HCT116 (cell line): Measurements from ENCODE around the gene COL15A1. TPM values are rescaled to one million over a fixed set of nuclear protein-coding genes. Genes with fewer than 3 reads are reported as not detected.

Experiments
- ATAC-seq: fragments of 200-7000 bp; cut with Tn5 transposase; 2 replicates; pipeline ENCODE4 v1.9.1; 2020; ENCODE audit warnings: mild to moderate bottlenecking, moderate library complexity
- BruUV-seq: library from RNA; stranded (reverse); fragments of 400-500 nt; replicated peaks from 2 replicates; lab custom pipeline; 2021; lab: Mats Ljungman, UMichigan
- CTCF ChIA-PET: fragments of 300-600 bp; sonication (Branson Sonifier 250); formaldehyde crosslinking; loops from one replicate; lab custom pipeline; 2021; ENCODE audit warnings: antibody characterized with exemption; lab: Charles Lee
- POLR2A ChIA-PET: fragments of 300-600, 350-600 bp; sonication (Branson Sonifier 250); formaldehyde crosslinking; loops from one replicate; lab custom pipeline; 2021; ENCODE audit warnings: antibody characterized with exemption; lab: Charles Lee
- RAD21 ChIA-PET, 2 experiments: fragments of 300-600 bp; sonication (Branson Sonifier 250); formaldehyde crosslinking; loops; one replicate each; lab custom pipeline; 2023; ENCODE audit warnings: low total read pairs in 2 of 2; ENCODE audit not compliant: uncharacterized antibody in 2 of 2, unreplicated experiment in 2 of 2, low non-redundant PET in 1 of 2; lab: Charles Lee
- DNase-seq: peaks from one replicate; pipeline ENCODE4 v3.0.0-alpha.2; 2010; ENCODE audit warnings: low read depth, low spot score
- H2AFZ ChIP-seq: fragments of 200-600 bp; shearing (Covaris generic), sonication (generic); 2 replicates; pipeline ENCODE4 v1.6.1; 2017; ENCODE audit warnings: low read depth, mixed run types, mixed read lengths, antibody characterized with exemption, low read length; ENCODE audit not compliant: poor library complexity, severe bottlenecking
- H3K27ac ChIP-seq: 2 replicates; pipeline ENCODE4 v1.5.1; 2012; ENCODE audit warnings: low read depth, low read length
- H3K27me3 ChIP-seq: fragments of 200-600 bp; sonication (generic); 2 replicates; pipeline ENCODE4 v1.6.1; 2016; ENCODE audit warnings: mixed run types, low read length, mixed read lengths; ENCODE audit not compliant: insufficient read depth
- H3K36me3 ChIP-seq, 2 experiments: fragments of 200-500 bp in 1 of 2; fragments of 200-600 bp in 1 of 2; sonication (Bioruptor generic) in 1 of 2; sonication (generic) in 1 of 2; 2 replicates each; pipeline versions ENCODE4 v1.5.1 to v1.6.1; 2014 to 2016; ENCODE audit warnings: low read length in 2 of 2, inconsistent platforms in 1 of 2, mixed read lengths in 1 of 2, mixed run types in 1 of 2; ENCODE audit not compliant: insufficient read depth in 2 of 2, control insufficient read depth in 1 of 2
- H3K4me1 ChIP-seq, 2 experiments: fragments of 200-600 bp in 1 of 2; sonication (generic) in 1 of 2; 2 replicates each; pipeline versions ENCODE4 v1.5.1 to v1.6.1; 2012 to 2017; ENCODE audit warnings: low read length in 2 of 2, inconsistent platforms in 1 of 2, mild to moderate bottlenecking in 1 of 2, mixed read lengths in 1 of 2, mixed run types in 1 of 2, moderate library complexity in 1 of 2; ENCODE audit not compliant: insufficient read depth in 2 of 2, control insufficient read depth in 1 of 2
- H3K4me2 ChIP-seq: fragments of 200-600 bp; sonication (generic); 2 replicates; pipeline ENCODE4 v1.6.1; 2017; ENCODE audit warnings: mixed run types, low read length, mixed read lengths
- H3K4me3 ChIP-seq, 2 experiments: fragments of 200-600 bp in 1 of 2; sonication (generic) in 1 of 2; replicated peaks in 1 of 2; 2 replicates each; pipeline ENCODE4 v1.5.1; 2011 to 2016; ENCODE audit warnings: low read length in 2 of 2, control low read depth in 1 of 2, low read depth in 1 of 2, mild to moderate bottlenecking in 1 of 2, mixed read lengths in 1 of 2, mixed run types in 1 of 2
- H3K79me2 ChIP-seq: fragments of 200-600 bp; sonication (generic); 2 replicates; pipeline ENCODE4 v1.6.1; 2017; ENCODE audit warnings: mild to moderate bottlenecking, mixed run types, low read length, moderate library complexity, mixed read lengths; ENCODE audit not compliant: insufficient read depth
- H3K9ac ChIP-seq: fragments of 200-600 bp; sonication (generic); 2 replicates; pipeline ENCODE4 v1.6.1; 2016; ENCODE audit warnings: low read length, mixed read lengths
- H3K9me2 ChIP-seq: fragments of 200-600 bp; sonication (generic), shearing (Covaris generic); 2 replicates; pipeline ENCODE4 v1.6.1; 2017; ENCODE audit warnings: mixed run types, mild to moderate bottlenecking, moderate library complexity; ENCODE audit not compliant: insufficient read depth
- H3K9me3 ChIP-seq, 2 experiments: fragments of 200-500 bp in 1 of 2; fragments of 200-600 bp in 1 of 2; sonication (Bioruptor generic) in 1 of 2; sonication (generic) in 1 of 2; 2 replicates each; pipeline ENCODE4 v1.6.1; 2014 to 2017; ENCODE audit warnings: low read length in 2 of 2, mixed read lengths in 2 of 2, inconsistent platforms in 1 of 2, low read depth in 1 of 2, mild to moderate bottlenecking in 1 of 2, mixed run types in 1 of 2, moderate library complexity in 1 of 2; ENCODE audit not compliant: control insufficient read depth in 1 of 2, insufficient read depth in 1 of 2
- H4K20me1 ChIP-seq: fragments of 200-600 bp; sonication (generic), shearing (Covaris generic); 2 replicates; pipeline ENCODE4 v1.6.1; 2017; ENCODE audit warnings: mixed run types, mild to moderate bottlenecking, moderate library complexity; ENCODE audit not compliant: insufficient read depth
- CBX3 ChIP-seq: IDR thresholded peaks from 2 replicates; pipeline ENCODE4 v1.6.1; 2012; ENCODE audit warnings: low read depth
- CEBPB ChIP-seq: IDR thresholded peaks from 2 replicates; pipeline ENCODE4 v1.6.1; 2012; ENCODE audit warnings: low read depth
- EGR1 ChIP-seq: IDR thresholded peaks from 2 replicates; pipeline ENCODE4 v1.6.1; 2012; ENCODE audit warnings: low read depth
- ELF1 ChIP-seq: IDR thresholded peaks from 2 replicates; pipeline ENCODE4 v1.6.1; 2012; ENCODE audit warnings: low read depth, borderline replicate concordance
- FOSL1 ChIP-seq: IDR thresholded peaks from 2 replicates; pipeline ENCODE4 v1.6.1; 2012; ENCODE audit warnings: low read depth
- JUND ChIP-seq: IDR thresholded peaks from 2 replicates; pipeline ENCODE4 v1.6.1; 2012
- MAX ChIP-seq: IDR thresholded peaks from 2 replicates; pipeline ENCODE4 v1.6.1; 2012
- POLR2A ChIP-seq: IDR thresholded peaks from 2 replicates; pipeline ENCODE4 v1.7.0; 2011; ENCODE audit warnings: borderline replicate concordance; ENCODE audit not compliant: insufficient read depth, insufficient read length; ENCODE audit errors: extremely low read depth
- POLR2AphosphoS5 ChIP-seq: IDR thresholded peaks from 2 replicates; pipeline ENCODE4 v1.6.1; 2011; ENCODE audit warnings: mild to moderate bottlenecking, low read depth, low read length, moderate library complexity
- RAD21 ChIP-seq: IDR thresholded peaks from 2 replicates; pipeline ENCODE4 v1.6.1; 2012; ENCODE audit warnings: low read depth, mild to moderate bottlenecking
- REST ChIP-seq: IDR thresholded peaks from 2 replicates; pipeline ENCODE4 v1.6.1; 2012; ENCODE audit warnings: low read depth
- SIN3A ChIP-seq: IDR thresholded peaks from 2 replicates; pipeline ENCODE4 v1.6.1; 2012; ENCODE audit warnings: low read depth
- SP1 ChIP-seq: IDR thresholded peaks from 2 replicates; pipeline ENCODE4 v1.6.1; 2012; ENCODE audit warnings: low read depth
- ZFX ChIP-seq: fragments of 450-650 bp; IDR thresholded peaks from 2 replicates; pipeline ENCODE4 v1.6.1; 2017
- ZNF274 ChIP-seq: fragments of 200-500 bp; sonication (Bioruptor generic); IDR thresholded peaks from 2 replicates; pipeline ENCODE4 v1.6.1; 2014; ENCODE audit warnings: mild to moderate bottlenecking, low read depth, low read length, inconsistent platforms
- intact Hi-C: fragments of 100-400 bp; cut with micrococcal nuclease; formaldehyde crosslinking; loops from 2 replicates; pipeline ENCODE4 v1.10.0; 2022
- total RNA-seq: library from RNA; stranded (reverse); gene quantifications from one replicate; pipeline ENCODE4 v1.2.1, GENCODE V29; 2021; ENCODE audit not compliant: unreplicated experiment
- TF ChIP-seq, protein P1 (sequence below), 3 experiments: fragments of 200-600 bp in 1 of 3; sonication (generic) in 1 of 3; IDR thresholded peaks in 2 of 3; conservative IDR thresholded peaks in 1 of 3; 2 replicates each; pipeline ENCODE4 v1.5.1; 2012 to 2017; ENCODE audit warnings: low read depth in 2 of 3, low read length in 2 of 3, antibody characterized with exemption in 1 of 3, borderline replicate concordance in 1 of 3, control low read depth in 1 of 3, mild to moderate bottlenecking in 1 of 3, mixed read lengths in 1 of 3, mixed run types in 1 of 3, moderate library complexity in 1 of 3; ENCODE audit not compliant: insufficient read depth in 1 of 3

COL15A1 gene
- total RNA-seq, 1 experiment from 2014 or later, result 0.15 TPM

DNA sequence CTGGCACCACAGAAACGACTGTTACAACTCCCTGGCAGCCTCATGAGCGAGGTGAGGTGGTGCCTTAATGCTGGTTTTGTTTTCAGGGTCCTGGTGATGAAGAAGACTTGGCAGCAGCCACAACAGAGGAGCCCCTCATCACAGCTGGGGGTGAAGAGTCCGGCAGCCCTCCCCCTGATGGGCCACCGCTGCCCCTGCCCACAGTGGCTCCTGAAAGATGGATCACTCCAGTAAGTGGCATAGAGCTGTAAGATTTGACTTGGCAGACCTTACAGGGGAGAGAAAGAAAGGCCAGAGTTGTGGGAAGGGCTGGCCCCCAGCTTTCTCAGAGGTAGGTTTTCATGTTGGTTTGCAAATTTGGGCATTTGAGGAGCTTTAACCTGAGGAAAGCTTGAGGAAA is 72.2 kb downstream of the COL15A1 start:
- Histone ChIP-seq H3K27ac (no peak overlapping the region), H3K9me3 (0 out of 4 replicates have a peak, but pooled peaks cover 0 to 5% of the 10 kb centered on the region in 2 experiments), H2AFZ (no peak overlapping the region), H3K4me1 (peaks cover 0 to 12% of the 10 kb centered on the region in 2 experiments; a peak in 1 of 4 replicates), H3K27me3 (no peaks in the 10 kb centered on the region), H3K36me3 (no peaks in the 10 kb centered on the region), H3K9me2 (no peaks in the 10 kb centered on the region; the same call in 1 of the 2 replicates), H3K79me2 (no peaks in the 10 kb centered on the region), H3K4me3 (no peak overlapping the region), H4K20me1 (no peaks in the 10 kb centered on the region), H3K4me2 (no peak overlapping the region), H3K9ac (no peak overlapping the region)
- intact Hi-C loops, result loop anchor here (10.0 kb wide), 1 partner anchor 879 kb away; no protein-coding TSS in a partner anchor
- DNase-seq, result no peak
- no peak for ATAC-seq
- no TSS peak for BruUV-seq
- TF ChIP-seq EGR1, result no peak
- TF ChIP-seq REST, result no peak
- TF ChIP-seq SP1, result no peak
- no peak for TF ChIP-seq JUND
- TF ChIP-seq MAX, result no peak
- TF ChIP-seq POLR2A, result no peak
- TF ChIP-seq ZFX, result no peak
- no peak for TF ChIP-seq SIN3A
- TF ChIP-seq ZNF274, result no peak
- TF ChIP-seq CBX3, result no peak
- no peak for TF ChIP-seq ELF1
- no peak for TF ChIP-seq CEBPB
- TF ChIP-seq RAD21, result no peak
- no peak for TF ChIP-seq POLR2AphosphoS5
- no peak for TF ChIP-seq FOSL1
- TF ChIP-seq, protein P1, sequence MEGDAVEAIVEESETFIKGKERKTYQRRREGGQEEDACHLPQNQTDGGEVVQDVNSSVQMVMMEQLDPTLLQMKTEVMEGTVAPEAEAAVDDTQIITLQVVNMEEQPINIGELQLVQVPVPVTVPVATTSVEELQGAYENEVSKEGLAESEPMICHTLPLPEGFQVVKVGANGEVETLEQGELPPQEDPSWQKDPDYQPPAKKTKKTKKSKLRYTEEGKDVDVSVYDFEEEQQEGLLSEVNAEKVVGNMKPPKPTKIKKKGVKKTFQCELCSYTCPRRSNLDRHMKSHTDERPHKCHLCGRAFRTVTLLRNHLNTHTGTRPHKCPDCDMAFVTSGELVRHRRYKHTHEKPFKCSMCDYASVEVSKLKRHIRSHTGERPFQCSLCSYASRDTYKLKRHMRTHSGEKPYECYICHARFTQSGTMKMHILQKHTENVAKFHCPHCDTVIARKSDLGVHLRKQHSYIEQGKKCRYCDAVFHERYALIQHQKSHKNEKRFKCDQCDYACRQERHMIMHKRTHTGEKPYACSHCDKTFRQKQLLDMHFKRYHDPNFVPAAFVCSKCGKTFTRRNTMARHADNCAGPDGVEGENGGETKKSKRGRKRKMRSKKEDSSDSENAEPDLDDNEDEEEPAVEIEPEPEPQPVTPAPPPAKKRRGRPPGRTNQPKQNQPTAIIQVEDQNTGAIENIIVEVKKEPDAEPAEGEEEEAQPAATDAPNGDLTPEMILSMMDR (IDR thresholded peaks at IDR 0.05 in 2 of 3, conservative IDR thresholded peaks at IDR 0.05 in 1 of 3; ENCODE audit: borderline replicate concordance in 1 of 3, insufficient read depth in 1 of 3, low read depth in 2 of 3, low read length in 2 of 3), result no peak
- ChIA-PET CTCF (no interaction called here), POLR2A (no interaction called here), RAD21 (no interaction called here)
